GM19193 (cell line): Measurements from ENCODE around the gene PCNX4.

Experiments
- POLR2A ChIP-seq: IDR thresholded peaks from 4 replicates; pipeline ENCODE4 v1.6.1; 2011; ENCODE audit not compliant: insufficient read depth, insufficient read length; ENCODE audit errors: extremely low read depth

The PCNX4 gene

GRCh38 chr14:60161196-60162107 lies 69.7 kb downstream of the PCNX4 start:
- TF ChIP-seq POLR2A, result no peak

DNA sequence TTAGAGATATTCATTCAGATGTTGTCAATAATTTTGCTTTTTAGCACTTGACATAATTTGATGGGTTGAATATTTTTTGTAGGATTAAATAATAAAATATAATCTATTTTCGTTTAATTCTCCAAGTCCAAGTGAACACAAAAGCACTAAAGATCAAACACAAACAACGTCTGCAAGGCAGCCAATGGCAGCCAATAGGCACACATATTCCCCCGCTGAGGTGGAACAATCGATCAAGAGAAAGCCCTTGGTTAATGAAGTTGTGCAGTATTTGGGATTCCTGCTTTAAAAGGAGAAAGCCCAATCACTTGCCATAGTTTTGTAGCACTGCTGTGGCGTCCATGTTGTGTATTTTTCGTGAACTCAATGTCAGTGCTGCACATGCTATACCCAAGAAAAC lies 72.0 kb downstream of the PCNX4 start:
- no peak for TF ChIP-seq POLR2A

- no peak for TF ChIP-seq POLR2A
Observed at GRCh38 chr14:60164404-60164711, 72.6 kb downstream of the PCNX4 start.

DNA sequence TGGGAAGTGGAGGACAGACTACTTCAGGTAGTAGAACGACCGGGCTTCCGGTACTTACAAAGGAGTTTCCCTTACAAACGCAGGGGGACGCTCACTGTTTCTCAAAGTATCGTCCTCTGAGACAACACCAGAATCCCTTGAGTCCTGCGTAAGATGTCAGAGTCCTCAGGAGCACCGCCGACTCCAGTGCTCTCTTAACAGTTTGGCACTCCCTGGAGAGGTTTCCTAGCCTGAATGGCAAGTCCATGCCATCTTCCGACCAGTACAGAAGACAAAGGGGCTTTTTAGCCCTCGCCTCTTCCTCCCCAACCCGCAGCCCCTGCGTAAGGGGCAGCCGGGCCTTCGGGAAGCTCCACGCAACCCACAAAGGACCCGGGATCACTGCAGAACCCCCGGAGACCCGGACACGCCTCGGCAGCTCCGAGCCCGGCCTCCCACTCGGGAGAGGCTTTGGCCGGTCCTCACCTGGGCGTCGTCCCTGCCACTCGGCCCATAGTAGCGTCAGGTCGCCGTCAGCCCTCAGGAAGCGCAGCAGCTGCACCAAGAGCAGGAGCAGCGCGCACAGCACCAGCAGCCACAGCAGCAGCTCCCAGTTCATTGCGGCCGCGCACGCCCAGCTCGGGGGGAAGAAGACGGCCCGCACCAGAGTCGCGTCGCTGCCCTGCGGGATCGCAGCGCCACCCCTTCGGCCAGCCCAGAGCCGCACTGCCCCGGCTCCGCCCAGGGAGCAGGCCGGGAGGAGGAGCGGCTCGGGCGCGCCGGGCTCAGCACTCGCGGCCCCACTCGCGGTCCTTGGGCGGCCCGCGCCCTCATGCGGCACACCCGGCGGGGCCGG lies 73.2 kb downstream of the PCNX4 start, which contains the start of gene DHRS7:
Gene DHRS7 (minus strand): TSS at position 687 of the 835 bp plus-strand sequence. CDS start 89 bp downstream, at position 598.
- TF ChIP-seq POLR2A, result peak; percentile 86

DNA sequence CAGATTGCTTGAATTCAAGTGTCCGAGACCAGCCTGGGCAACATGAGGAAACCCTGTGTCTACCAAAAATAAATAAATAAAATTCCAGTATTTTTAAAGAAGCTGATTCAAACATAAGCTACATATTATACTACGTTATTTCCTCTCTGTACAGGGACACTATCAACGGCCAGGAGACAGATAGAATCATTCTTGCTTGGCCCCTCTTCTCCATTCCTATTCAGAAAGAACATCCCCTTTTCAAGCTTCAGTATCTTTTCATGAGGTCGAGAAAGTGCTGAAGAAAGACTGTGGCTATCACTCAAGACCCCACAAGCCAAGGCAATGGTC lies 73.8 kb downstream of the PCNX4 start:
- no peak for TF ChIP-seq POLR2A

- TF ChIP-seq POLR2A, result no peak
Observed at GRCh38 chr14:60166142-60166541, 74.4 kb downstream of the PCNX4 start.

DNA sequence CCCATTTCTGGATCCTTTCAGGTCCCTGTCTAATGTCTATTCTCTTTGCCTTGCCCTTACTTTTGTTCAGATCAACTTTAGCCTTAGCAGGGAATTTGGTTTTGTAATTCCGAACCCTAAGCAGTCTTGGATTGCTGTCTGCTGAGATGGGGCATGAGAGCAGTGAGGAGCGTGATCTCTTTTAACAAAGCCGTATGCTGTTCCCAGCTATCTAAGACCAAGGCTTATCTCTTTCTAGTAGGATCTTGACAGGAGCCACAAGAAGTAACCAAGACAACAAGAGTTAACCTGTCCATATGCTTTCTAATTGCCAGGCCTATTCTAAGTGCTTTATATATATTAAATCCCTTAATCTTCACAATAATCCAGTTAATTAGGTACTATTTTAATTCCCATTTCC lies 78.0 kb downstream of the PCNX4 start:
- no peak for TF ChIP-seq POLR2A

- no peak for TF ChIP-seq POLR2A
Observed at GRCh38 chr14:60170948-60171347, 79.2 kb downstream of the PCNX4 start.

GRCh38 chr14:60171690-60172089 lies 80.0 kb downstream of the PCNX4 start:
- TF ChIP-seq POLR2A, result no peak

DNA sequence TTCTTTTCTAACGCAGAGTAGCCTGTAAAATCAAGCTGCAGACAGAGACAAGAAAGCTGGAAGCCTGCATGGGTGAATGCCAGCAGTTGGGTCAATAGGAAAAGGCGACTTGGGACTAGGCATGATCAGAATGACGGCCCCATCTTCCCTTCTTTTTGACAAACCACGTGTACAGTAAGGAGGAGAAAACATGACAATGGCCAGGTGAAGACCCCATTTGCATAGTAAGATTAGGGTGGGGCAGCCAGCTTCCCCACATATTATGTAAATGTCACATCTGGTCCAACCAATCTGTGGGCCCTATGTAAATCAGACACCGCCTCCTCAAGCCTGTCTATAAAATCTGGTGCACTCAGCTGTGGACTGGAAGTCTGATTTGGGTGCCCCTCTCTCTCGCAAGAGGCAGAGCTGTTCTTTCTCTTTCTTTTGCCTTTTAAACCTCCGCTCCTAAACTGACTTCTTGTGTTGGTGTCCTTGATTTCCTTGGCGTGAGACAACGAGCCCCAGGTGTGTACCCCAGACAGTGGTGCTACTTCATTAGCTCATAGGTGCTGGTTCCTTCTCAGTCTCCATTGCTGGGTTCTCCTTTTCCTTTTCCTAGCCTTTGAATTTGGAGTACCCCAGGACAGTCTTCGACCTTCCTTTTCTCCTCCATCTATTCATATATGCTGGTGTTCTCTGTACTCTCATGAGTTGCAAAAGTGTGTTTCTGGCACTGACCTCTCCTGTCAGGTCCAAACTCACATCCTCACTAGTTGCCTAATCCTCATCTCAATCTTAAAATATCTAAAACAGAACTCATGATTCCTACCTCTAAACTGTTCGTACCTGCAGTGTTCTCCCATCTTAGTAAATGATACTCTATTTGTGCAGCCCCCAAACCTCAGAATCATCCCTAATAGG lies 82.9 kb downstream of the PCNX4 start:
- TF ChIP-seq POLR2A, result no peak

GRCh38 chr14:60175255-60175902 lies 83.7 kb downstream of the PCNX4 start:
- no peak for TF ChIP-seq POLR2A

DNA sequence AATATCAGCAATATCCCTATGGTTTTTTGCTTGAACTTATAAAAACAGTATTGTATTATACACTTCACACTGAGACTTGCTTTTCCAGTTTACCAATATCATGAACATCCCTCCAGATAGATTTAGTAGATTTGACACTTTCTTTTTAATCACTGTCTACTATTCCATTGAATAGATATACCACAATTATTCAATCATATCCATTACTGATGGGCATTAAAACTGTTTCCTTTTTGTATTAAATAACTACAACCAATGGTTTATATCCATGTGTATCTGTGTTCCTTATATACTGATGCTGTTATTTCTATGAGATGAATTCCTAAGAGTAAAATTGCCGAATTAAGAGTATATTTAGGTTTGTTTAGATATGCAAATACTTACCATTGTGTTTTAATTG lies 86.4 kb downstream of the PCNX4 start:
- no peak for TF ChIP-seq POLR2A

GRCh38 chr14:60178820-60179219 lies 87.1 kb downstream of the PCNX4 start:
- no peak for TF ChIP-seq POLR2A

GRCh38 chr14:60179431-60179869 lies 87.7 kb downstream of the PCNX4 start:
- no peak for TF ChIP-seq POLR2A
